Lung microvascular endothelial cell (primary cell): Measurements from ENCODE around the gene KIF16B. TPM values are rescaled to one million over a fixed set of nuclear protein-coding genes. Genes with fewer than 3 reads are reported as not detected.

Experiments
- DNase-seq, 2 donors: peaks; one replicate each; pipeline versions ENCODE4 v3.0.0 to v3.0.0-alpha.2; 2010; ENCODE audit warnings: low read depth in 2 of 2
- total RNA-seq: library from RNA; depleted of rRNA; stranded (reverse); fragments of >200 nt; gene quantifications from 2 replicates; pipeline ENCODE4 v1.2.1, GENCODE V29; 2014

Gene KIF16B
- total RNA-seq, 1 donor from 2014 or later: 7.7 TPM

DNA sequence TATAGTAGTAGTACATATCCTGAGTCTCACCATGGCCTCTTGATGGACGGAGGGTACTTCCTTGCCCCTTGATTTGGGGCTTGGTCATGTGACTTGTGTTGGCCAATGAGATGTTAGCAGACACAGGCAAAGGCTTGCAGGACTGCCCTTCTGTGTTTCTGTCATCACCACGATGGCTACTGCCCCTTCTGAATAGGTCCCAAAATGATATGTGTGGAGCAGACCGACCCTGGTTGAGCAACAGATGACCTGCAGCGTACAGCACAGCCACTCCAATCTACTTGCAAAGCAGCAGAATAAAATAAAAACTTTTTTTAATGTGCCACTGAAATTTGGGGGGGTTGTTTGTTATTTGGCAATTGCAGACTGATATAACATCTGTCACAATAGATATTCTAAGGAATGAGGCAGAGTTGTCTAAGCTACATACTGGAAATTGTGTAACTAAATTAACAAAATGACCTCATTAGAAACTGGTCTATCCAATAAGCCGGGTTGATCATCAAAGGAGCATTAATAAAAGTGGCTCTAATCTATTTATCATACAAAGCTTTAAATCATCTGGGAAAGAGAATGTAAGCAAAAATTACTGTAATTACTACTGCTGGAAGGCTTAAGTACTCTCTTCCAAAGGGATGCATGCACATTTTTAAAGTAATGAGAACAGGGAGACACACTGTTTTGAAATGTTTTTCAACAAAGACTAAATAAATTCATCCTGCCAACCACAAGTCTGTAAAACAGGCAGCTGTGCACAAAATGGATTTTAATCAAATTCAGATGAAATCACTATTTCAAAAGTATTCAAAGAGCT, 209.5 kb downstream of the KIF16B start:
- no peak for DNase-seq

- no peak for DNase-seq
Measured at GRCh38 chr20:16362642-16363041, 210.6 kb downstream of the KIF16B start.

GRCh38 chr20:16360668-16361067, 212.6 kb downstream of the KIF16B start:
- no peak for DNase-seq

GRCh38 chr20:16353417-16353781, 219.8 kb downstream of the KIF16B start:
- no peak for DNase-seq

DNA sequence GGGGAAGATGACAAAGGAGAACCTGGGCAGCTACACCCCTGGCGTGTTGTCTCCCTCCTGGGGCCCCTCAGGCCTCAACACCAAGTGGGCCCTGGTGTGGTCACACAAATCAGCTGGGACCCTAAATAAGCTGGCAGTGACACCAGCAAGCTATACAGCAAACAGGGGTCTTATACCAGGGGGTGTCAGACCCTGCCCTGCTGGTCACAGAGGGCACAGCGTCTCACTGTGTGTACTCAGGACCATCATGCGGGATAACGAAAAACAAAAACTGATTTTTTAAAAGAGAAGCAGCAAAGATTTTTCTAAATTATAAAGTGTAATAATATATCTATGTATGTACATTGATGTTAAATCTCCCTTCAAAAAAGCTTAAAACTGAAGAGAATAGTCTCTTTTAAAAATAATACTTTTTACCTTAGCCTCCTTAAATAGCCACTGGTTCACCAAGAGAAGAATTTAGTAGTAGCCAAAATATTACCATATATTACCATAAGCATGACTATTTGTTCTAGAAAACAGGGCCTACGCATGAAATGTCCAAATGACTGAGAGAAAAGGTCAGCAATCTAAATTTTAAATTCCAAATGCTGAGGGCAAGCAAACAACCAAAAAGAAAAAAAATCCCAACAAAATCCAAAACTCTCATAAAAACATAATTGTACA, 220.4 kb downstream of the KIF16B start:
- no peak for DNase-seq

GRCh38 chr20:16352321-16352720, 220.9 kb downstream of the KIF16B start:
- DNase-seq: no peak

DNA sequence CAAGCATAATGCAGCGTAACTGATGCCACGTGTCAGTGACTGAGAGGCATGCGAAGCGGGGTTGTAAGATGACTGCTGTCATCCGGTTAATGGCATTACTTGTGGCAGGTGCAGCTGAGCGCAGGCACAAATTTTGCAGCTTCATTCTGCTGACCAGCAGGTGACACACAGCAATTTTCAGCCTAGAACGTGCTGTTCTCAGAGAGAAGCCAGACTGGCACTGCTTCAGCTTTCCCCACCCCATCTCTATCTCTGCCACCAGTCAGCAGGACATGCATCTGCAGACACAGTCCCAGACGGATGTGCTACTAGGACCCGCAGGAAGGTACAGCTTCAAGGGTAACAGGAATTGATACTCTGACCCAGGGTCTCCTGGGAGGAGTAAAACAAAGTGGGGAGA, 221.8 kb downstream of the KIF16B start:
- no peak for DNase-seq

GRCh38 chr20:16350465-16350864, 222.8 kb downstream of the KIF16B start:
- no peak for DNase-seq

DNA sequence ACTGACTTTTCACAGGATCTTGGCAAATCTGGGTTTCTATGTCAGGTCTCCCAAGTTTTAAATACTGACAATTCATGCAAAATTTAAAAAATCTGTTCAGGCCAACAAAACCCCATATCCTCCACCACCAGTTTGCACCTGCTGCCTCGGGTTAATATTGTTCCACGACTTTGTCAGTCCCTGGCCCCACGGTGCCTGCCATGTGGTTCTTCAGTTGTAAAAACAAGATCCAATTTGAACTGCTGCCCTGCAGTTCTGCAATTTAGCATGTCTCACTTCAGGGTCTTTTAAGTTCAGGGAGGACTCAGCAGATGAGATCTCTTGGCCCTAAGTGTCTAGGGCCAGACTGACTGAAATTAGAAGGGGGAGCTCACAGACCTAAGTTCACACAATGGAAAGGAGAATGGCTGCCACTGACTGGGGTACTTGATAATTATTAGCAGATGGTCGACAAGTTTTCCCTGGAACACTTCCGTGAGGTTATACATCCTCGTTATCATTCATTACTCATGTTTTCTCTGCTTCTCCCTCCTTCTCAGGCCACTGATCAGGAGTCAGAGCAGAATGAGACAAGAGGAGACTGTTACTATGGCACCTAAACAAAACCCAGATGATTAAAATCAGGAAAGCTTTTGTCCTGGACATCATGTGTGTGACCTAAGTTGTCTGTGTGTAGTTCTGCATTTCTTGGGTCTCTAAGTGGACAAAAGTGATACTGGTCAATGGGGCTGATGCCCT, 223.6 kb downstream of the KIF16B start:
- no peak for DNase-seq

DNA sequence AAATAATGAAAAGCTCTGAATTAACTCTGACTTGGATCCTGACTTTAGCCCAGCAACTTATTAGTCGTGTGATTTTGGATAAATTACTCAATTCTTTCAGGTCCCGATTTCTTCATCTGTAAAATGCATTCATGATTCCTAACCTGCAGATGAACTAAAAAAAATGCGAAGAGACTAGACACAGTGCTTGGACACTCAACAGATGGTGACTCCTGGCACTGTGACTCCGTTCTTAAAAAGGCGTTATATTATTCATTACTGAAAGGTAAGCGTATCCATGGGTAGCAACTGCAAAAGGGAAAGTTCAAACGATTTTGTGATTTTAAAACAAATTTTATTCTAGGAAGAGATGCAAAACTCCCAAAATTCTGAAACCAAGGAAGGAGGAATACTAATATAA, 226.3 kb downstream of the KIF16B start:
- no peak for DNase-seq

DNA sequence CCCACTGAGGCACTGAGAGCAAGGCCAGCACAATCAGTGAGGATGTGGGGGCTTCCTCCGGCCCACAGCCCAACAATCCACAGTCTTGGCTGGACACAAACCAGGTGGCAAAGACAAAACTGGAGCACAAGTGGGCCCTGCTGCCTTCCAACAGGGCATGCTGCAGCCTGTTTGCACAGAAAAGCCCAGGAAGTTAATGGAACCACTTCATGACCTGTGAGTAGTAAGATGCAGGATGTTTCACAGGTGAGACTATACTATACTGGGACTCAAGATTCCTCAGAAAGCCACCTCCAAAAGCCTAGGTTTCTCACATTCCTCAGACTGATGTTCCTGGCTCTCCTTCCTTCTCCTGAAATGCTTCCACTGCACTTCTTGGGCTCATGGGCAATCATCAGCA, 235.5 kb downstream of the KIF16B start:
- no peak for DNase-seq

DNA sequence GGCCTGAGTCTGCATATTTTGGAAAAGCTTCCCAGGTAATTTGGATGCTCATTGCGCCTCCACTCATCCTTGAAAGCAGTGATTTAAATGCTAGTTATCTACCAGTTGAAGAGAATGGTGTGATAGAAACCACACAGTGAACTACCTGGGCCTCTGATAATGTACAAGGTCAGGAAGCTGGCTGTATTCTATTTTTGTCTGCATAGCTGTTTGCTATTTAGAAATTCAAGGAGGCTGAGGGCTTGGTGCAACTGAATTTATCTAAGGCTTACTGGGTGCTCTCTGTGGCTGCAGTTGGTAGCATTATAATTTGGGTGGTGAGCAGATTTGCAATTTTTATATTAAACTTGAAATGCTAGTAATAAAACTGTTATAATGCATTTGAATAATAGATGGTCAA, 245.6 kb downstream of the KIF16B start:
- DNase-seq: no peak

- DNase-seq: no peak
Measured at GRCh38 chr20:16321291-16321690, 252.0 kb downstream of the KIF16B start.

DNA sequence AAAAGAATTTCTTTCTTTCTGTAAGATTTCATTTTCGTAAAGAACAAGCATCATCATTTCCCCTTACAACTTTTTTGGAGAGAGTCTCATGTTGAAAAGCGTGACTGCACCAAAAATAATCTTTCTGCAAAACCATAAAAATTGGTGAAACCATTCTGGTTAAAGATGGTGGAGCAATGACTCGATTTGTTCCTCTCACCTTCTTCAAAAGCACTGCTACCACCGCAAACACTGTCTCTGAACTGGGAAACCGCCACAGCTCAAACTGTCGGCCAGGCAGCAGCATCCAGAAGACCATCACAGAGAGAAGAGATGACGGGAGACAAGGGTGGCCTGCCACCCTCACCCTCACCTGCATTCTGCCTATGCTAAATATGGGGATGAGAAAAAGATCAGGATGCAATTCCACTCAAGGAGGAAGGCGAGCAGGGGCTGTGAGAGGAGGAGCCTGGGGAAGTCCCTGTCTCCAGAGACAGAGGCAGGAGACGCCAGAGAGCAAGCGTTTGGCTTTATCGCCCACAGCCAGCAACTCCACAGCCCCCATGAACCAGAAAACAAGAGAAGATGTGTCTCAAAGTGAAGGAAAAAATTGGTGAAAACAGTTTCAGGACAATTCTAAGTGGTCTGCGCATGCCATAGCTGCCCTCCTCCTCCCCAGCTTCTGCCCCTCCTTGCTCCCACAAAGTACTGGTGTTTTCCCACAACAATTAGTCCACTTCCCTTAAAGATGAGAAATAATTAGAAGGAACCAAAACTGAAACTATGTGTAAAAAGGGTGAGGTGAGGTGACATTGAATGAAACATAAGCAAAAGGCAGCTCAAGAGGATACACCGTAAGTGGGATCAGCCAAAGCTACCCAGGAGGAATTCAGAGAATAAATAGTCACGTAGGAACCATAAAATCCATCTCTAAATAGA, 255.5 kb downstream of the KIF16B start:
- no peak for DNase-seq

- DNase-seq: no peak
Measured at GRCh38 chr20:16316513-16316912, 256.7 kb downstream of the KIF16B start.

GRCh38 chr20:16314748-16315159, 258.5 kb downstream of the KIF16B start:
- DNase-seq: no peak

- no peak for DNase-seq
Measured at GRCh38 chr20:16314320-16314719, 258.9 kb downstream of the KIF16B start.

DNA sequence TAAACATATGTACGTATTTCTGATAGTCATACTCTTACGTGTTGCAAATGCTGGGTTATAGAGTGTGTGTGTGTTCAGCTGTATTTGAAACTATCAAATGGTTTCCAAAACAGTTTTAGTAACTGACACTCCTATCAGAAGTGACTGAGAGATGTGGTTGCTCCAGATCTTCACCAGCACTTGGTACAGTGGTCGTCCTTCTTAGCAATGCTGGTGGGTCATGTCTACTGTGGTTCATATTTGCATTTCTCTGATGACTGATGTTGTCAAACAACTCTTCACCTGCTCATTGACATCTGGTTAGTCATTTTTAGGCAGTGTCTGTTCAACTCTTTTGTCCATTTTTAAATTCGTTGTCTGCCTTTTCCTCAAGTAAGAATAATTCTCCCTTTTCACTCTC, 259.3 kb downstream of the KIF16B start:
- no peak for DNase-seq

DNA sequence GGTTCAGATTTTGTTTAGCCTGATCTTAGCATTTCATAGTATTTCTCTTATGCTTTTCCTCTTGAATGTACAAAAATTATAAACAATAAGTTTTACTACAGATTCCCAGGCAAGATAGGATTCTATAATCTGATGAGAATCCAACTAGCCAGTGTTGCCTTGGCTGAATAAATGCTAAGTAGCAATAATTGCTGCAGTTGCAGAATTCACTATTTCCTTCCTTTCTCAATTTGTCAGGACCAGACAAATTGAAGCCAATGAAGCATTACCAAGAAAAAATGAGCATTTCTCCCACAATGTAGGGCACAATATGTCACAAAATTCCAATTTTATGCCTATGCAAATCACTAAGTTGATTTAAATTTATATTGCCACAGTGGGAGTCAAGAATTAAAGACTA, 260.2 kb downstream of the KIF16B start:
- no peak for DNase-seq

GRCh38 chr20:16311756-16312155, 261.5 kb downstream of the KIF16B start:
- no peak for DNase-seq

- no peak for DNase-seq
Measured at GRCh38 chr20:16308754-16309153, 264.5 kb downstream of the KIF16B start.
